Smooth muscle cell (in vitro differentiated cells): ENCODE measurements around the gene ACTR5. TPM values are rescaled to one million over a fixed set of nuclear protein-coding genes. Genes with fewer than 3 reads are reported as not detected.

ENCODE experiments used
- DNase-seq: peaks from one replicate; lab custom pipeline; 2025; ENCODE audit not compliant: unreplicated experiment; lab: John Stamatoyannopoulos, UW
- H2AFZ ChIP-seq: fragments of 200-600 bp; sonication (generic); 2 replicates; pipeline ENCODE4 v1.6.0; 2016; ENCODE audit warnings: antibody characterized with exemption, low read depth, mild to moderate bottlenecking
- H3F3A ChIP-seq: fragments of 200-600 bp; sonication (generic); 2 replicates; pipeline ENCODE4 v1.6.0; 2017; ENCODE audit warnings: antibody characterized with exemption, low read depth
- H3K27ac ChIP-seq: fragments of 200-600 bp; sonication (generic); 2 replicates; pipeline ENCODE4 v1.5.1; 2016; ENCODE audit warnings: low read depth, mild to moderate bottlenecking
- H3K27me3 ChIP-seq: fragments of 200-600 bp; sonication (generic); 2 replicates; pipeline ENCODE4 v1.6.1; 2016; ENCODE audit warnings: low read depth, mild to moderate bottlenecking
- H3K36me3 ChIP-seq: fragments of 200-600 bp; sonication (generic); 2 replicates; pipeline ENCODE4 v1.5.1; 2016; ENCODE audit warnings: low read depth
- H3K4me1 ChIP-seq: fragments of 200-600 bp; sonication (generic); 2 replicates; pipeline ENCODE4 v1.5.1; 2016; ENCODE audit warnings: low read depth
- H3K4me2 ChIP-seq: fragments of 200-600 bp; sonication (generic); 2 replicates; pipeline ENCODE4 v1.6.0; 2016; ENCODE audit warnings: mild to moderate bottlenecking
- H3K4me3 ChIP-seq: fragments of 200-600 bp; sonication (generic); 2 replicates; pipeline ENCODE4 v1.5.1; 2016; ENCODE audit warnings: mild to moderate bottlenecking
- H3K79me2 ChIP-seq: fragments of 200-600 bp; sonication (generic); 2 replicates; pipeline ENCODE4 v1.6.0; 2016; ENCODE audit warnings: low read depth, mild to moderate bottlenecking
- H3K9ac ChIP-seq: fragments of 200-600 bp; sonication (generic); 2 replicates; pipeline ENCODE4 v1.6.0; 2016; ENCODE audit warnings: low read depth
- H3K9me3 ChIP-seq: fragments of 200-600 bp; sonication (generic); replicated peaks from 2 replicates; pipeline ENCODE4 v1.5.1; 2016; ENCODE audit warnings: low read depth
- H4K20me1 ChIP-seq: fragments of 200-600 bp; sonication (generic); 2 replicates; pipeline ENCODE4 v1.6.0; 2016; ENCODE audit warnings: low read depth
- CTCF ChIP-seq: fragments of 200-600 bp; sonication (generic); IDR thresholded peaks from 2 replicates; pipeline ENCODE4 v1.5.1; 2017; ENCODE audit warnings: borderline replicate concordance, mild to moderate bottlenecking, antibody characterized with exemption; ENCODE audit not compliant: insufficient read depth, poor library complexity, severe bottlenecking
- WGBS: methylation state at CpG from one replicate; pipeline ENCODE4 v1.1.7; 2016; ENCODE audit warnings: low lambda C conversion rate; 5-methylcytosine and 5-hydroxymethylcytosine counted together
- polyA plus RNA-seq: library from polyadenylated mRNA; unstranded; fragments of >200 nt; fragmentation: Nextera tagmentation; extraction: Ambion mirVana; gene quantifications from 2 replicates; pipeline ENCODE4 v1.2.1, GENCODE V29; 2016
- total RNA-seq: library from RNA; depleted of rRNA; stranded (reverse); fragments of >200 nt; gene quantifications from 2 replicates; pipeline ENCODE4 v1.2.3, GENCODE V29; 2014

Gene ACTR5
- total and polyA plus RNA-seq, 2 experiments from 2014 or later: 6.9 to 9.8 TPM

- Histone ChIP-seq H2AFZ (no peak overlapping the region), H3K27ac (no peak overlapping the region), H3K4me1 (peaks cover 7% of the 10 kb centered on the region), H3K9ac (no peak overlapping the region), H3K79me2 (no peaks in the 10 kb centered on the region), H4K20me1 (no peaks in the 10 kb centered on the region), H3F3A (no peaks in the 10 kb centered on the region), H3K9me3 (no peaks in the 10 kb centered on the region), H3K4me3 (no peak overlapping the region), H3K4me2 (no peak overlapping the region), H3K36me3 (no peaks in the 10 kb centered on the region), H3K27me3 (peaks cover 19% of the 10 kb centered on the region)
- DNase-seq: no peak
- TF ChIP-seq CTCF: no peak
- WGBS: 95% methylated on average over 3 of the region's 3 CpGs
Measured at GRCh38 chr20:38800882-38801281, 52.6 kb downstream of the ACTR5 start.

GRCh38 chr20:38804221-38804620, 56.0 kb downstream of the ACTR5 start:
- Histone ChIP-seq H3K36me3 (no peaks in the 10 kb centered on the region), H3K9ac (no peak overlapping the region), H3K27ac (no peak overlapping the region), H3K4me1 (peaks cover 14% of the 10 kb centered on the region), H3K9me3 (no peaks in the 10 kb centered on the region), H3K79me2 (no peaks in the 10 kb centered on the region), H3F3A (no peaks in the 10 kb centered on the region), H3K4me2 (no peak overlapping the region), H3K27me3 (peaks cover 46% of the 10 kb centered on the region), H2AFZ (no peak overlapping the region), H3K4me3 (no peak overlapping the region), H4K20me1 (no peaks in the 10 kb centered on the region)
- WGBS: 86% methylated on average over 3 of the region's 3 CpGs
- no peak for DNase-seq
- no peak for TF ChIP-seq CTCF

- WGBS: 59% methylated on average over 18 of the region's 18 CpGs
- peaks cover 53% of the 10 kb centered on the region for H3K27me3 ChIP-seq
- TF ChIP-seq CTCF: no peak
- H3K9me3 ChIP-seq: no peaks in the 10 kb centered on the region
- no peak overlapping the region for H3K9ac ChIP-seq
- H3K4me3 ChIP-seq: peak overlapping the region; percentile 56
- H3K4me2 ChIP-seq: peak overlapping the region; percentile 94
- H3K4me1 ChIP-seq: peaks cover 14% of the 10 kb centered on the region
- no peak overlapping the region for H3K27ac ChIP-seq
- H3F3A ChIP-seq: no peaks in the 10 kb centered on the region
- H4K20me1 ChIP-seq: no peaks in the 10 kb centered on the region
- no peak overlapping the region for H2AFZ ChIP-seq
- H3K36me3 ChIP-seq: no peaks in the 10 kb centered on the region
- no peak for DNase-seq
- no peaks in the 10 kb centered on the region for H3K79me2 ChIP-seq
Measured at GRCh38 chr20:38804682-38805501, 56.6 kb downstream of the ACTR5 start.
